Ovary (tissue), 3 donors: ENCODE measurements around the gene KRT15.

Source experiments
- EP300 ChIP-seq: sonication (generic); formaldehyde crosslinking; IDR thresholded peaks from one replicate; pipeline ENCODE4 v1.6.1; 2017; ENCODE audit warnings: antibody characterized with exemption
- POLR2A ChIP-seq: fragments of 450-650 bp; IDR thresholded peaks from one replicate; pipeline ENCODE4 v1.6.1; 2017; ENCODE audit warnings: antibody characterized with exemption, mild to moderate bottlenecking, moderate library complexity
- TF ChIP-seq, protein P1 (sequence below), 3 donors: fragments of 450-650 bp in 2 of 3; fragments of 200-600 bp in 1 of 3; IDR thresholded peaks; one replicate each; pipeline versions ENCODE4 v1.5.1 to v1.8.0; 2016 to 2022; ENCODE audit warnings: antibody characterized with exemption in 3 of 3, mild to moderate bottlenecking in 1 of 3
- donor health status: DM: no; HTN: no; CAD: no.

DNA sequence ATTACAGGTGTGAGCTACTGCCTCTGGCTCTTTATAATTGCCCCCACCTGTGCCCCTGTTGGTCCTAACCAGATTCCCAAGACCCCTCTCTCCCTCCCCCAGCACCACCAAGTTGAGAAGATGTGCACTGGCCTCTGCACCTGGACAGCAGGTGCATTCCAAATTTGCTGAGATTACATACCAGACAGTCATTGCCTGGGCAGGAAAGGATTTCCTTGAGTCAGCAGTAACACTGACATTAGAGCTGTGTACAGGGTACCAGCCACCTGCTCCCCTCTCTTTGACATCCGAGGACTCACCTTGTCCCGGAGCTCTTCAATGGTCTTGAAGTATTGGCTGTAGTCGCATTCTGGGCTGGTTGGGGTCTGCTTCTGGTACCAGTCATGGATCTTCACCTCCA is 659 bp downstream of the KRT15 start:
- TF ChIP-seq POLR2A: no peak
- TF ChIP-seq, protein P1, sequence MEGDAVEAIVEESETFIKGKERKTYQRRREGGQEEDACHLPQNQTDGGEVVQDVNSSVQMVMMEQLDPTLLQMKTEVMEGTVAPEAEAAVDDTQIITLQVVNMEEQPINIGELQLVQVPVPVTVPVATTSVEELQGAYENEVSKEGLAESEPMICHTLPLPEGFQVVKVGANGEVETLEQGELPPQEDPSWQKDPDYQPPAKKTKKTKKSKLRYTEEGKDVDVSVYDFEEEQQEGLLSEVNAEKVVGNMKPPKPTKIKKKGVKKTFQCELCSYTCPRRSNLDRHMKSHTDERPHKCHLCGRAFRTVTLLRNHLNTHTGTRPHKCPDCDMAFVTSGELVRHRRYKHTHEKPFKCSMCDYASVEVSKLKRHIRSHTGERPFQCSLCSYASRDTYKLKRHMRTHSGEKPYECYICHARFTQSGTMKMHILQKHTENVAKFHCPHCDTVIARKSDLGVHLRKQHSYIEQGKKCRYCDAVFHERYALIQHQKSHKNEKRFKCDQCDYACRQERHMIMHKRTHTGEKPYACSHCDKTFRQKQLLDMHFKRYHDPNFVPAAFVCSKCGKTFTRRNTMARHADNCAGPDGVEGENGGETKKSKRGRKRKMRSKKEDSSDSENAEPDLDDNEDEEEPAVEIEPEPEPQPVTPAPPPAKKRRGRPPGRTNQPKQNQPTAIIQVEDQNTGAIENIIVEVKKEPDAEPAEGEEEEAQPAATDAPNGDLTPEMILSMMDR (IDR thresholded peaks at IDR 0.05): no peak
- TF ChIP-seq EP300: no peak
